ENCODE measurements around the gene ZBP1. TPM values are rescaled to one million over a fixed set of nuclear protein-coding genes. Genes with fewer than 3 reads are reported as not detected.

Gene ZBP1
- total and polyA plus RNA-seq, 10 of the 15 experiments (the other 5 are each of a cell fraction or from before 2014, with no cell fraction given) = 0.93 to 10.6 (median 4.8) TPM

DNA sequence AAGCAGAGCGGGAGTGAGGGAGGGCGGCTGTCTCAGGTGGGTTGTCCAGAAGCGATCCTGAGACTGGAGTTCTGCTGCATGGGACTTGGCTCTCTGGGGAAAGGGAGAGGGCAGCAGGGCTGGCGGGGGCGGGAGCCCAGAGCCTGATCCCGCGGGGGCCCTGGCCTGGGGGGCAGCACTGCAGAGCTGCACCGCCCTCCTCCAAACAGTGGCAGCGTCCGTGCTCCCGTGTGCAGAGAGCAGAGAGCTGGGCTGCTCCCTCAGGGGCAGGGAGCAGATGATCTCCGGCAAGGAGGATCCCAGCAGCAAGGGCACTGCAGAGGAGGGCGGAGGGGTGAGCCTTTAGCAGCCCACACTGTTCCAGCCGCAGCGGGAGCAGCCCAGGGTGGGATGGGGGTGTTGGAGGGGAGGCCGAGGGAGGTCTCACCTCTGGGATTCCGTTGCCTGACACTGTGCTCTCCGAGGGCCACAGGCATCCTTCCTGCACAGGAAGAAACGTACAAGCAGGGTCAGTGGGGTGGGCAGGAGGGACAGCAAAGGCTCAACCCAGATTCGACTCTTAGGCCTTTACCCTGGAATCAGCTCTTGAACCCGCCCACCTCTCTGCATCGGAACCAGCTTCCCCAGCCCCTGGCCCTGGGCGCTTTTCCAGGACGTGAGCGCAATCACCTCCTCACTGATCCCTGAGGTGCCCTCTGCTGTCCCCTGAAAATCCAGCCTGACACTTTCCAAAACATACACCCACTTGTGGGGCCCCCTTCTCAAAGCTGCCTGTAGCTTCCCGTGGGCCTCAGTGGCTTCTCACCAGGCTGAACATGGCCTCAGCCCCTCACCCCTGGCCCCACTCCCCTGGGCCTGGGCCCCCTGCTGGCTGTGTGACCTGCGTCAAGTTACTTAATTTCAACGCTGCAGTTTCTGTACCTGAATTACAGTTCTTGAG is 32.6 kb upstream of the ZBP1 start:
- Histone ChIP-seq H4K20me1 (ENCODE audit: control insufficient read depth, insufficient read depth) (no peaks in the 10 kb centered on the region; the same call in 1 of the 2 replicates), H3K9me3 (replicated peaks; ENCODE audit: control insufficient read depth, insufficient read depth, low read length) (no peaks in the 10 kb centered on the region), H3K27me3 (replicated peaks in 1 of 2; ENCODE audit: control insufficient read depth in 2 of 2, insufficient read depth in 2 of 2, low read length in 1 of 2) (no peaks in the 10 kb centered on the region), H3K9ac (ENCODE audit: control insufficient read depth, insufficient read depth, low read length) (no peak overlapping the region), H3K79me2 (ENCODE audit: control insufficient read depth, insufficient read depth, low read length) (no peaks in the 10 kb centered on the region), H3K4me3 (no peak overlapping the region), H2AFZ (ENCODE audit: control insufficient read depth, low read depth, low read length) (no peak overlapping the region), H3K4me2 (ENCODE audit: control insufficient read depth, insufficient read depth) (no peak overlapping the region), H3K36me3 (ENCODE audit: control insufficient read depth in 2 of 2, insufficient read depth in 2 of 2, low read length in 1 of 2) (no peaks in the 10 kb centered on the region), H3K27ac (ENCODE audit: control insufficient read depth, insufficient read depth) (no peak overlapping the region), H3K4me1 (ENCODE audit: control insufficient read depth, insufficient read depth, low read length) (no peaks in the 10 kb centered on the region)
- ATAC-seq = no peak; the same call in 2 of the 3 replicates
- DNase-seq (ENCODE audit: low read depth, low spot score) = no peak
- no TSS peak for BruUV-seq (replicated peaks)
- intact Hi-C loops (cut with micrococcal nuclease; ENCODE audit: unreplicated experiment) (no loop called here), in situ Hi-C loops (cut with MboI) (no loop called here)
- SMC1A ChIA-PET (ENCODE audit: uncharacterized antibody, unreplicated experiment) = interaction anchor here (1.1 to 1.5 kb wide), 4 partner anchors 54 to 436 kb away, joined by 3 to 11 read pairs (median 4); no protein-coding TSS in a partner anchor
- no peak for FAIRE-seq
- RAD21 ChIA-PET (ENCODE audit: unreplicated experiment) = interaction anchor here (0.9 to 2.4 kb wide), 5 partner anchors 33 to 529 kb away, joined by 5 to 21 read pairs (median 7); partner anchors contain the start of gene ZBP1
- no peak for TF ChIP-seq SUPT20H (IDR thresholded peaks at IDR 0.05; ENCODE audit: borderline replicate concordance, control insufficient read depth, low read depth, low read length)
- 0 out of 2 replicates have a peak, but pooled peaks have one; percentile 24 for TF ChIP-seq SMC3 (IDR thresholded peaks at IDR 0.05; ENCODE audit: borderline replicate concordance, low read length)
- TF ChIP-seq RAD21 (IDR thresholded peaks at IDR 0.05; ENCODE audit: insufficient read depth, low read depth, low read length) = 0 out of 2 replicates have a peak, but pooled peaks have one; percentile 2
- TF ChIP-seq BHLHE40 (IDR thresholded peaks at IDR 0.05; ENCODE audit: borderline replicate concordance in 1 of 2, low read depth in 2 of 2, low read length in 1 of 2) = no peak
- TF ChIP-seq, protein P1, sequence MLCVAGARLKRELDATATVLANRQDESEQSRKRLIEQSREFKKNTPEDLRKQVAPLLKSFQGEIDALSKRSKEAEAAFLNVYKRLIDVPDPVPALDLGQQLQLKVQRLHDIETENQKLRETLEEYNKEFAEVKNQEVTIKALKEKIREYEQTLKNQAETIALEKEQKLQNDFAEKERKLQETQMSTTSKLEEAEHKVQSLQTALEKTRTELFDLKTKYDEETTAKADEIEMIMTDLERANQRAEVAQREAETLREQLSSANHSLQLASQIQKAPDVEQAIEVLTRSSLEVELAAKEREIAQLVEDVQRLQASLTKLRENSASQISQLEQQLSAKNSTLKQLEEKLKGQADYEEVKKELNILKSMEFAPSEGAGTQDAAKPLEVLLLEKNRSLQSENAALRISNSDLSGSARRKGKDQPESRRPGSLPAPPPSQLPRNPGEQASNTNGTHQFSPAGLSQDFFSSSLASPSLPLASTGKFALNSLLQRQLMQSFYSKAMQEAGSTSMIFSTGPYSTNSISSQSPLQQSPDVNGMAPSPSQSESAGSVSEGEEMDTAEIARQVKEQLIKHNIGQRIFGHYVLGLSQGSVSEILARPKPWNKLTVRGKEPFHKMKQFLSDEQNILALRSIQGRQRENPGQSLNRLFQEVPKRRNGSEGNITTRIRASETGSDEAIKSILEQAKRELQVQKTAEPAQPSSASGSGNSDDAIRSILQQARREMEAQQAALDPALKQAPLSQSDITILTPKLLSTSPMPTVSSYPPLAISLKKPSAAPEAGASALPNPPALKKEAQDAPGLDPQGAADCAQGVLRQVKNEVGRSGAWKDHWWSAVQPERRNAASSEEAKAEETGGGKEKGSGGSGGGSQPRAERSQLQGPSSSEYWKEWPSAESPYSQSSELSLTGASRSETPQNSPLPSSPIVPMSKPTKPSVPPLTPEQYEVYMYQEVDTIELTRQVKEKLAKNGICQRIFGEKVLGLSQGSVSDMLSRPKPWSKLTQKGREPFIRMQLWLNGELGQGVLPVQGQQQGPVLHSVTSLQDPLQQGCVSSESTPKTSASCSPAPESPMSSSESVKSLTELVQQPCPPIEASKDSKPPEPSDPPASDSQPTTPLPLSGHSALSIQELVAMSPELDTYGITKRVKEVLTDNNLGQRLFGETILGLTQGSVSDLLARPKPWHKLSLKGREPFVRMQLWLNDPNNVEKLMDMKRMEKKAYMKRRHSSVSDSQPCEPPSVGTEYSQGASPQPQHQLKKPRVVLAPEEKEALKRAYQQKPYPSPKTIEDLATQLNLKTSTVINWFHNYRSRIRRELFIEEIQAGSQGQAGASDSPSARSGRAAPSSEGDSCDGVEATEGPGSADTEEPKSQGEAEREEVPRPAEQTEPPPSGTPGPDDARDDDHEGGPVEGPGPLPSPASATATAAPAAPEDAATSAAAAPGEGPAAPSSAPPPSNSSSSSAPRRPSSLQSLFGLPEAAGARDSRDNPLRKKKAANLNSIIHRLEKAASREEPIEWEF (IDR thresholded peaks at IDR 0.05; ENCODE audit: insufficient replicate concordance, low read depth, low read length) = no peak
- TF ChIP-seq, protein P2, sequence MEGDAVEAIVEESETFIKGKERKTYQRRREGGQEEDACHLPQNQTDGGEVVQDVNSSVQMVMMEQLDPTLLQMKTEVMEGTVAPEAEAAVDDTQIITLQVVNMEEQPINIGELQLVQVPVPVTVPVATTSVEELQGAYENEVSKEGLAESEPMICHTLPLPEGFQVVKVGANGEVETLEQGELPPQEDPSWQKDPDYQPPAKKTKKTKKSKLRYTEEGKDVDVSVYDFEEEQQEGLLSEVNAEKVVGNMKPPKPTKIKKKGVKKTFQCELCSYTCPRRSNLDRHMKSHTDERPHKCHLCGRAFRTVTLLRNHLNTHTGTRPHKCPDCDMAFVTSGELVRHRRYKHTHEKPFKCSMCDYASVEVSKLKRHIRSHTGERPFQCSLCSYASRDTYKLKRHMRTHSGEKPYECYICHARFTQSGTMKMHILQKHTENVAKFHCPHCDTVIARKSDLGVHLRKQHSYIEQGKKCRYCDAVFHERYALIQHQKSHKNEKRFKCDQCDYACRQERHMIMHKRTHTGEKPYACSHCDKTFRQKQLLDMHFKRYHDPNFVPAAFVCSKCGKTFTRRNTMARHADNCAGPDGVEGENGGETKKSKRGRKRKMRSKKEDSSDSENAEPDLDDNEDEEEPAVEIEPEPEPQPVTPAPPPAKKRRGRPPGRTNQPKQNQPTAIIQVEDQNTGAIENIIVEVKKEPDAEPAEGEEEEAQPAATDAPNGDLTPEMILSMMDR (IDR thresholded peaks at IDR 0.05 in 2 of 3, conservative IDR thresholded peaks at IDR 0.05 in 1 of 3; ENCODE audit: control insufficient read depth in 2 of 3, extremely low read depth in 1 of 3, insufficient read depth in 1 of 3, low read depth in 3 of 3, low read length in 3 of 3) = 0 out of 6 replicates have a peak, but pooled peaks of 2 of the 3 experiments have one; percentile 1 to 3
- no peak for TF ChIP-seq CHD2 (IDR thresholded peaks at IDR 0.05; ENCODE audit: borderline replicate concordance, low read depth, low read length)
- TF ChIP-seq ESRRA (IDR thresholded peaks at IDR 0.05; ENCODE audit: low read length) = no peak
- TF ChIP-seq, protein P3, sequence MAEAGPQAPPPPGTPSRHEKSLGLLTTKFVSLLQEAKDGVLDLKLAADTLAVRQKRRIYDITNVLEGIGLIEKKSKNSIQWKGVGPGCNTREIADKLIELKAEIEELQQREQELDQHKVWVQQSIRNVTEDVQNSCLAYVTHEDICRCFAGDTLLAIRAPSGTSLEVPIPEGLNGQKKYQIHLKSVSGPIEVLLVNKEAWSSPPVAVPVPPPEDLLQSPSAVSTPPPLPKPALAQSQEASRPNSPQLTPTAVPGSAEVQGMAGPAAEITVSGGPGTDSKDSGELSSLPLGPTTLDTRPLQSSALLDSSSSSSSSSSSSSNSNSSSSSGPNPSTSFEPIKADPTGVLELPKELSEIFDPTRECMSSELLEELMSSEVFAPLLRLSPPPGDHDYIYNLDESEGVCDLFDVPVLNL (IDR thresholded peaks at IDR 0.05; ENCODE audit: low read depth, low read length) = no peak
- TF ChIP-seq, protein P4, sequence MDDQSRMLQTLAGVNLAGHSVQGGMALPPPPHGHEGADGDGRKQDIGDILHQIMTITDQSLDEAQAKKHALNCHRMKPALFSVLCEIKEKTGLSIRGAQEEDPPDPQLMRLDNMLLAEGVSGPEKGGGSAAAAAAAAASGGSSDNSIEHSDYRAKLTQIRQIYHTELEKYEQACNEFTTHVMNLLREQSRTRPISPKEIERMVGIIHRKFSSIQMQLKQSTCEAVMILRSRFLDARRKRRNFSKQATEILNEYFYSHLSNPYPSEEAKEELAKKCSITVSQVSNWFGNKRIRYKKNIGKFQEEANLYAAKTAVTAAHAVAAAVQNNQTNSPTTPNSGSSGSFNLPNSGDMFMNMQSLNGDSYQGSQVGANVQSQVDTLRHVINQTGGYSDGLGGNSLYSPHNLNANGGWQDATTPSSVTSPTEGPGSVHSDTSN (IDR thresholded peaks at IDR 0.05; ENCODE audit: insufficient replicate concordance, low read depth, low read length) = no peak
- WGBS (ENCODE audit: insufficient coverage, insufficient replicate concordance, low lambda C conversion rate, missing lambda C conversion rate) = 36% methylated on average over 20 of the region's 28 CpGs
- POLR2A ChIA-PET = no interaction called here
- CTCF ChIA-PET = interaction anchor here (0.6 to 4.7 kb wide), 14 partner anchors 10 to 527 kb away, joined by 3 to 48 read pairs (median 6); partner anchors contain the start of gene ZBP1
